Measurements from ENCODE around the gene SLC35F6. TPM values are rescaled to one million over a fixed set of nuclear protein-coding genes. Genes with fewer than 3 reads are reported as not detected.
A peak's percentile ranks its signal among the peaks of the same experiment; 100 is the strongest.

SLC35F6 gene
- total and polyA plus RNA-seq, 11 donors: 14.4 to 70.5 (median 27.2) TPM

DNA sequence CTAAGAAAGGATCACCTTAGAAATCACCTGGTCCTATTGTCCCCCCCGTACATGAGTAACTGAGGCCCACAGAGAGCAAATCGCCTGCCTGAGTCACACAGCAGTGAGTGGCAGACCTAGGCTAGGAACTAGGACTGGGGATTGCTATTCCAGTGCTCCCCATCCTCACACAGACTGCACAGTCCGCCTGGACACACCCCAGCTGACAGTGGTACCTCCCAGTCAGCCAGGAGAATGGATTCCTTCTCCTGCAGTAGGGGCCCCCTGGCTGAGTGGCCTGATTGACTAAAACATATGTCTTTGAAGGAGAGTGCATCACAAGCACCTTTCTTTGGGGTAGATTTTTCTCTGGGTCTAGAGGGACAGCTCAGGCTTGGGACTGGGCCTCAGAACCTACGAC lies 32.4 kb upstream of the SLC35F6 start:
- no peak for ATAC-seq
- intact Hi-C loops (cut with DNase I): no loop called here
- no peak overlapping the region for H3K4me3 ChIP-seq
- no peak for DNase-seq
- TF ChIP-seq POLR2A (IDR thresholded peaks at IDR 0.05): no peak
- TF ChIP-seq, protein P1, sequence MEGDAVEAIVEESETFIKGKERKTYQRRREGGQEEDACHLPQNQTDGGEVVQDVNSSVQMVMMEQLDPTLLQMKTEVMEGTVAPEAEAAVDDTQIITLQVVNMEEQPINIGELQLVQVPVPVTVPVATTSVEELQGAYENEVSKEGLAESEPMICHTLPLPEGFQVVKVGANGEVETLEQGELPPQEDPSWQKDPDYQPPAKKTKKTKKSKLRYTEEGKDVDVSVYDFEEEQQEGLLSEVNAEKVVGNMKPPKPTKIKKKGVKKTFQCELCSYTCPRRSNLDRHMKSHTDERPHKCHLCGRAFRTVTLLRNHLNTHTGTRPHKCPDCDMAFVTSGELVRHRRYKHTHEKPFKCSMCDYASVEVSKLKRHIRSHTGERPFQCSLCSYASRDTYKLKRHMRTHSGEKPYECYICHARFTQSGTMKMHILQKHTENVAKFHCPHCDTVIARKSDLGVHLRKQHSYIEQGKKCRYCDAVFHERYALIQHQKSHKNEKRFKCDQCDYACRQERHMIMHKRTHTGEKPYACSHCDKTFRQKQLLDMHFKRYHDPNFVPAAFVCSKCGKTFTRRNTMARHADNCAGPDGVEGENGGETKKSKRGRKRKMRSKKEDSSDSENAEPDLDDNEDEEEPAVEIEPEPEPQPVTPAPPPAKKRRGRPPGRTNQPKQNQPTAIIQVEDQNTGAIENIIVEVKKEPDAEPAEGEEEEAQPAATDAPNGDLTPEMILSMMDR (IDR thresholded peaks at IDR 0.05): no peak
- no peak overlapping the region for H3K27ac ChIP-seq
- peaks cover 0 to 13% (median 4%) of the 10 kb centered on the region in 12 donors for H3K4me1 ChIP-seq
- H3K9me3 ChIP-seq: no peaks in the 10 kb centered on the region
- 91 to 95% (median 94%) methylated on average over 4 of the region's 4 CpGs for WGBS, 4 donors
- H3K27me3 ChIP-seq: peaks cover 0 to 17% (median 3%) of the 10 kb centered on the region in 9 donors
- no peaks in the 10 kb centered on the region for H3K36me3 ChIP-seq

DNA sequence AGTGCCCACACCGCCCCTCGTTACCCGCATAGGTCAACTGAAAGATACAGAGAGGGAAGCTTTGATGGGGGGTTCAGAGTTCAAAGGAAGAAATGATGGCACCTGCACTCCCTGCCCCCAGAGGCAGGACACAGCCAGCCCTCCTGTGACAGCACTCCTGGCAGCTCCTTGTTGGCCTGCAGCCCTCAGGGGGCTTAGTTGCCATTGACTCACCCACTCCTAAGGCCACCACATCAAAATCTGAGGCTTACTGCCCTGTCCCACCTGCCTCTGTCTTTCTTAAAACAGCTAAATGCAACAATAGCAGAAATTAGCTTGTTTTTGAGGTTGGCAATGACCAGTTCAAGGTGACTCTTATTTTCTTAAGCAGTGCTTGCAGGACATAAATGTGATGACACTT lies 31.6 kb upstream of the SLC35F6 start:
- peaks cover 0 to 16% (median 4%) of the 10 kb centered on the region in 12 donors for H3K4me1 ChIP-seq
- H3K27ac ChIP-seq: no peak overlapping the region
- no peak overlapping the region for H3K4me3 ChIP-seq
- 92 to 97% (median 96%) methylated on average over 3 of the region's 3 CpGs for WGBS, 4 donors
- H3K36me3 ChIP-seq: no peaks in the 10 kb centered on the region
- DNase-seq (no peak), ATAC-seq (no peak)
- H3K9me3 ChIP-seq: no peaks in the 10 kb centered on the region
- intact Hi-C loops (cut with DNase I): no loop called here
- peaks cover 0 to 12% (median 0%) of the 10 kb centered on the region in 9 donors for H3K27me3 ChIP-seq
- TF ChIP-seq POLR2A (IDR thresholded peaks at IDR 0.05): no peak
- TF ChIP-seq, protein P1 (IDR thresholded peaks at IDR 0.05): no peak

DNA sequence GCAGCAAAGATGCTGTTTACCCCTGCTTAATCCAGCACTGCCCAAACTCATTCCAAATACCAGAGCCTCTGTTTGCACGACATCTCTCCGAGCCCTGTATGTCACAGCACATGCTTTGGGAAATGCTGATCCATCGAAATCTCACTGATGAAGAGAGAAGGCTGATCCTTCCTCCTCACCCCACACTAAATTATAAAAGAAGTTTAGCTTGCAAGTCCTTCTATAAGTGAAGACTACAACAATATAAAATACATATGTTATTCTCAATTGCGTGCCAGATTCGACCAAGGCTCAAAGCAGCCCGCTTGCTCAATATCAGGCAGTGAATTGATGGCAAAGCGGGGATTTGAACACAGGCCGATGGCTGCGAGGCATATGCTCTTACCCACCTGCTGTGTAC lies 30.7 kb upstream of the SLC35F6 start:
- WGBS, 4 donors: 88 to 93% (median 91%) methylated on average over 9 of the region's 9 CpGs
- intact Hi-C loops (cut with DNase I): no loop called here
- no peaks in the 10 kb centered on the region for H3K9me3 ChIP-seq
- no peak for DNase-seq
- TF ChIP-seq POLR2A (IDR thresholded peaks at IDR 0.05): no peak
- TF ChIP-seq, protein P1 (IDR thresholded peaks at IDR 0.05): no peak
- no peak overlapping the region for H3K27ac ChIP-seq
- peaks cover 0 to 3% (median 0%) of the 10 kb centered on the region in 9 donors for H3K27me3 ChIP-seq
- no peaks in the 10 kb centered on the region for H3K36me3 ChIP-seq
- H3K4me1 ChIP-seq: peaks cover 0 to 16% (median 4%) of the 10 kb centered on the region in 12 donors
- ATAC-seq: no peak
- H3K4me3 ChIP-seq: no peak overlapping the region

DNA sequence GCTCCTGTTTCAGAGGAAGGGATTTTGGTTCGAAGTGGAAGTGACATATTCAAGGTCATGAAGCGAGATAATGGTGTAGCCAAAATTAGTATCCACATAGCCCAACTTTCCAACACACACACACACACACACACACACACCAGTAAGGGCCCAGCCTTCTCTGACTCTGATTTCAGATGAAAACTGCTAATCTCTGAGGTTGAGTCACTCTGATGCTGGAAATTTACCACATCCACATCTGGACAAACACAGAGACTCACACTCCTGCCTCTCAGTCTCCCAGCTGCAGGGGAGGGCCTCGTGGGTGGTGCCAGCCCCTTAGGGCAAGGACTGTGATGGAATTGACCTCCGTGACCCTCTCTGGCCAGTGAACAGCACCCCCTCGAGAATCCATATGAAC lies 29.0 kb upstream of the SLC35F6 start:
- DNase-seq: no peak
- H3K4me3 ChIP-seq: no peak overlapping the region
- H3K4me1 ChIP-seq: peaks cover 0 to 16% (median 4%) of the 10 kb centered on the region in 12 donors
- H3K27ac ChIP-seq: peak overlapping the region in 2 of 12 donors; percentile 32 to 49
- H3K36me3 ChIP-seq: no peaks in the 10 kb centered on the region
- H3K27me3 ChIP-seq: no peaks in the 10 kb centered on the region
- no peak for TF ChIP-seq POLR2A (IDR thresholded peaks at IDR 0.05)
- TF ChIP-seq, protein P1 (IDR thresholded peaks at IDR 0.05): no peak
- intact Hi-C loops (cut with DNase I): loop anchor here in 1 of 10 donors (5.0 kb wide), 1 partner anchor 43 kb away; the partner anchor contains the start of gene KCNK3
- no peaks in the 10 kb centered on the region for H3K9me3 ChIP-seq
- peak in 3 of 4 donors; percentile 61 to 78 (median 64) for ATAC-seq
- WGBS, 4 donors: 43 to 45% (median 44%) methylated on average over 5 of the region's 5 CpGs

Measured in heart left ventricle (tissue), 16 donors.